SJCRH30 (cell line): ENCODE measurements around the gene GPC5. TPM values are rescaled to one million over a fixed set of nuclear protein-coding genes. Genes with fewer than 3 reads are reported as not detected.
A peak's percentile ranks its signal among the peaks of the same experiment; 100 is the strongest.

Experiments
- DNase-seq, 2 experiments: peaks; one replicate each; pipeline ENCODE4 v3.0.0-alpha.2; 2015 to 2020
- H3K27ac ChIP-seq: fragments of 250-450 bp; sonication (Bioruptor Pico); 2 replicates; pipeline ENCODE4 v1.5.1; 2020; ENCODE audit warnings: mild to moderate bottlenecking, moderate library complexity
- H3K27me3 ChIP-seq: fragments of 250-450 bp; sonication (Bioruptor Pico); 2 replicates; pipeline ENCODE4 v1.5.1; 2020; ENCODE audit warnings: mild to moderate bottlenecking, moderate library complexity
- H3K36me3 ChIP-seq: fragments of 250-450 bp; sonication (Bioruptor Pico); 2 replicates; pipeline ENCODE4 v1.5.1; 2020; ENCODE audit warnings: mild to moderate bottlenecking, moderate library complexity
- H3K4me1 ChIP-seq: fragments of 250-450 bp; sonication (Bioruptor Pico); 2 replicates; pipeline ENCODE4 v1.5.1; 2020; ENCODE audit warnings: mild to moderate bottlenecking, moderate library complexity
- H3K4me3 ChIP-seq: fragments of 250-450 bp; sonication (Bioruptor Pico); 2 replicates; pipeline ENCODE4 v1.5.1; 2020; ENCODE audit warnings: mild to moderate bottlenecking, moderate library complexity
- H3K9me3 ChIP-seq: fragments of 250-450 bp; sonication (Bioruptor Pico); replicated peaks from 2 replicates; pipeline ENCODE4 v1.5.1; 2020; ENCODE audit warnings: mild to moderate bottlenecking, moderate library complexity
- total RNA-seq: library from RNA; depleted of rRNA; stranded (reverse); fragments of >200 nt; shearing (Covaris generic); gene quantifications from 2 replicates; pipeline ENCODE4 v1.2.3, GENCODE V29; 2014

The GPC5 gene
- total RNA-seq, 1 experiment from 2014 or later: 0.49 TPM

GRCh38 chr13:92387245-92387644, 988.8 kb downstream of the GPC5 start:
- Histone ChIP-seq H3K36me3 (no peaks in the 10 kb centered on the region), H3K4me3 (no peak overlapping the region), H3K4me1 (peaks cover 22% of the 10 kb centered on the region), H3K9me3 (no peaks in the 10 kb centered on the region), H3K27me3 (no peaks in the 10 kb centered on the region), H3K27ac (no peak overlapping the region)
- no peak for DNase-seq

GRCh38 chr13:92390217-92390616, 991.8 kb downstream of the GPC5 start:
- Histone ChIP-seq H3K27me3 (no peaks in the 10 kb centered on the region), H3K4me1 (peaks cover 19% of the 10 kb centered on the region), H3K4me3 (no peak overlapping the region), H3K9me3 (no peaks in the 10 kb centered on the region), H3K27ac (peak overlapping the region; percentile 17; the same call in 1 of the 2 replicates), H3K36me3 (no peaks in the 10 kb centered on the region)
- DNase-seq: peak; percentile 81 to 91

- no peaks in the 10 kb centered on the region for H3K27me3 ChIP-seq
- no peaks in the 10 kb centered on the region for H3K36me3 ChIP-seq
- no peak for DNase-seq
- no peaks in the 10 kb centered on the region for H3K4me1 ChIP-seq
- H3K9me3 ChIP-seq: no peaks in the 10 kb centered on the region
- no peak overlapping the region for H3K4me3 ChIP-seq
- no peak overlapping the region for H3K27ac ChIP-seq
Observed at GRCh38 chr13:92403606-92404005, 1005.2 kb downstream of the GPC5 start.

- H3K36me3 ChIP-seq: no peaks in the 10 kb centered on the region
- H3K4me1 ChIP-seq: no peaks in the 10 kb centered on the region
- H3K4me3 ChIP-seq: no peak overlapping the region
- H3K27ac ChIP-seq: no peak overlapping the region
- H3K9me3 ChIP-seq: no peaks in the 10 kb centered on the region
- H3K27me3 ChIP-seq: no peaks in the 10 kb centered on the region
- DNase-seq: no peak
Observed at GRCh38 chr13:92407858-92408257, 1009.4 kb downstream of the GPC5 start.

GRCh38 chr13:92412481-92412880, 1014.1 kb downstream of the GPC5 start:
- H3K9me3 ChIP-seq: no peaks in the 10 kb centered on the region; the same call in 1 of the 2 replicates

GRCh38 chr13:92412996-92413395, 1014.6 kb downstream of the GPC5 start:
- no peak for DNase-seq
- Histone ChIP-seq H3K27me3 (no peaks in the 10 kb centered on the region), H3K4me3 (no peak overlapping the region), H3K27ac (no peak overlapping the region), H3K9me3 (no peaks in the 10 kb centered on the region; the same call in 1 of the 2 replicates), H3K36me3 (no peaks in the 10 kb centered on the region), H3K4me1 (peaks cover 2% of the 10 kb centered on the region; the same call in 1 of the 2 replicates)

More at GRCh38 chr13:92412481-92412880, 1014.1 kb downstream of the GPC5 start:
- no peak for DNase-seq
- no peaks in the 10 kb centered on the region for H3K36me3 ChIP-seq
- H3K27ac ChIP-seq: no peak overlapping the region
- no peaks in the 10 kb centered on the region for H3K27me3 ChIP-seq
- H3K4me1 ChIP-seq: peaks cover 2% of the 10 kb centered on the region; the same call in 1 of the 2 replicates
- no peak overlapping the region for H3K4me3 ChIP-seq

- DNase-seq: no peak
- H3K9me3 ChIP-seq: no peaks in the 10 kb centered on the region; the same call in 1 of the 2 replicates
Observed at GRCh38 chr13:92413452-92413851, 1015.0 kb downstream of the GPC5 start.

GRCh38 chr13:92414851-92415250, 1016.4 kb downstream of the GPC5 start:
- peak in 1 of 2 experiments; percentile 1 for DNase-seq
- H3K4me3 ChIP-seq: no peak overlapping the region
- peaks cover 2% of the 10 kb centered on the region; the same call in 1 of the 2 replicates for H3K4me1 ChIP-seq
- H3K27me3 ChIP-seq: no peaks in the 10 kb centered on the region
- H3K9me3 ChIP-seq: no peaks in the 10 kb centered on the region; the same call in 1 of the 2 replicates
- H3K27ac ChIP-seq: no peak overlapping the region
- H3K36me3 ChIP-seq: no peaks in the 10 kb centered on the region

More at GRCh38 chr13:92413452-92413851, 1015.0 kb downstream of the GPC5 start:
- Histone ChIP-seq H3K4me3 (no peak overlapping the region), H3K4me1 (peaks cover 2% of the 10 kb centered on the region; the same call in 1 of the 2 replicates), H3K27me3 (no peaks in the 10 kb centered on the region), H3K27ac (no peak overlapping the region), H3K36me3 (no peaks in the 10 kb centered on the region)

- Histone ChIP-seq H3K36me3 (no peaks in the 10 kb centered on the region), H3K4me1 (peaks cover 2% of the 10 kb centered on the region; the same call in 1 of the 2 replicates), H3K27ac (no peak overlapping the region), H3K4me3 (no peak overlapping the region), H3K27me3 (no peaks in the 10 kb centered on the region), H3K9me3 (no peaks in the 10 kb centered on the region; the same call in 1 of the 2 replicates)
- DNase-seq: no peak
Observed at GRCh38 chr13:92415781-92416180, 1017.4 kb downstream of the GPC5 start.

- H3K9me3 ChIP-seq: no peaks in the 10 kb centered on the region; the same call in 1 of the 2 replicates
- H3K36me3 ChIP-seq: no peaks in the 10 kb centered on the region
- no peak overlapping the region for H3K27ac ChIP-seq
- no peak overlapping the region for H3K4me3 ChIP-seq
- no peaks in the 10 kb centered on the region for H3K27me3 ChIP-seq
- no peak for DNase-seq
- peaks cover 2% of the 10 kb centered on the region; the same call in 1 of the 2 replicates for H3K4me1 ChIP-seq
Observed at GRCh38 chr13:92418818-92419412, 1020.5 kb downstream of the GPC5 start.

- DNase-seq: no peak
- Histone ChIP-seq H3K4me3 (no peak overlapping the region), H3K9me3 (no peaks in the 10 kb centered on the region), H3K4me1 (no peaks in the 10 kb centered on the region), H3K27ac (no peak overlapping the region), H3K27me3 (no peaks in the 10 kb centered on the region), H3K36me3 (no peaks in the 10 kb centered on the region)
Observed at GRCh38 chr13:92429231-92429630, 1030.8 kb downstream of the GPC5 start.

- H3K9me3 ChIP-seq: no peaks in the 10 kb centered on the region
- no peaks in the 10 kb centered on the region for H3K27me3 ChIP-seq
Observed at GRCh38 chr13:92433386-92433785, 1035.0 kb downstream of the GPC5 start.

GRCh38 chr13:92433963-92434362, 1035.5 kb downstream of the GPC5 start:
- no peak overlapping the region for H3K27ac ChIP-seq
- no peaks in the 10 kb centered on the region for H3K36me3 ChIP-seq
- H3K27me3 ChIP-seq: no peaks in the 10 kb centered on the region
- H3K9me3 ChIP-seq: no peaks in the 10 kb centered on the region
- no peaks in the 10 kb centered on the region for H3K4me1 ChIP-seq
- DNase-seq: no peak
- no peak overlapping the region for H3K4me3 ChIP-seq

More at GRCh38 chr13:92433386-92433785, 1035.0 kb downstream of the GPC5 start:
- DNase-seq: no peak
- no peak overlapping the region for H3K4me3 ChIP-seq
- H3K27ac ChIP-seq: no peak overlapping the region
- no peaks in the 10 kb centered on the region for H3K4me1 ChIP-seq
- H3K36me3 ChIP-seq: no peaks in the 10 kb centered on the region

- Histone ChIP-seq H3K27ac (no peak overlapping the region), H3K4me1 (no peaks in the 10 kb centered on the region), H3K27me3 (no peaks in the 10 kb centered on the region), H3K36me3 (no peaks in the 10 kb centered on the region), H3K4me3 (no peak overlapping the region), H3K9me3 (no peaks in the 10 kb centered on the region)
- no peak for DNase-seq
Observed at GRCh38 chr13:92436924-92437323, 1038.5 kb downstream of the GPC5 start.

- Histone ChIP-seq H3K36me3 (no peaks in the 10 kb centered on the region), H3K27me3 (no peaks in the 10 kb centered on the region), H3K4me3 (no peak overlapping the region), H3K4me1 (no peaks in the 10 kb centered on the region), H3K9me3 (no peaks in the 10 kb centered on the region), H3K27ac (no peak overlapping the region)
- no peak for DNase-seq
Observed at GRCh38 chr13:92444244-92444643, 1045.8 kb downstream of the GPC5 start.

- no peaks in the 10 kb centered on the region for H3K9me3 ChIP-seq
- no peaks in the 10 kb centered on the region for H3K4me1 ChIP-seq
- H3K4me3 ChIP-seq: no peak overlapping the region
- H3K27ac ChIP-seq: no peak overlapping the region
- DNase-seq: no peak
- H3K36me3 ChIP-seq: no peaks in the 10 kb centered on the region
- no peaks in the 10 kb centered on the region for H3K27me3 ChIP-seq
Observed at GRCh38 chr13:92451060-92451459, 1052.6 kb downstream of the GPC5 start.
